Kidney (tissue), 14 donors: ENCODE results near the gene AMOT. TPM values are rescaled to one million over a fixed set of nuclear protein-coding genes. Genes with fewer than 3 reads are reported as not detected.

Experiments
- DNase-seq, 5 donors: peaks; one replicate each; pipeline ENCODE4 v3.0.0-alpha.2; 2013 to 2020
- FAIRE-seq: peaks from 2 replicates; lab custom pipeline; 2012; peaks lifted over from hg19 to GRCh38; lab: Jason Lieb, UNC
- H3K27ac ChIP-seq, 2 donors: one replicate each; pipeline ENCODE4 v1.7.0; 2013; ENCODE audit warnings: low read depth in 2 of 2, low read length in 2 of 2, inconsistent platforms in 1 of 2
- H3K27me3 ChIP-seq: one replicate; pipeline ENCODE4 v1.7.1; 2013; ENCODE audit warnings: low read length, inconsistent platforms; ENCODE audit not compliant: control insufficient read depth, insufficient read depth
- H3K36me3 ChIP-seq, 3 donors: one replicate each; pipeline versions ENCODE4 v1.7.0 to v1.7.1; 2013; ENCODE audit warnings: low read length in 3 of 3, control low read depth in 1 of 3, inconsistent platforms in 1 of 3; ENCODE audit not compliant: insufficient read depth in 3 of 3, control insufficient read depth in 2 of 3
- H3K4me1 ChIP-seq, 3 donors: one replicate each; pipeline versions ENCODE4 v1.7.0 to v1.7.1; 2013; ENCODE audit warnings: low read length in 3 of 3, inconsistent platforms in 1 of 3, low read depth in 1 of 3; ENCODE audit not compliant: control insufficient read depth in 2 of 3, insufficient read depth in 2 of 3
- H3K4me3 ChIP-seq, 3 donors: one replicate each; pipeline versions ENCODE4 v1.7.0 to v1.8.1; 2013; ENCODE audit warnings: low read length in 3 of 3, control low read depth in 1 of 3, inconsistent platforms in 1 of 3
- H3K9ac ChIP-seq, 3 donors: one replicate each; pipeline versions ENCODE4 v1.7.0 to v1.7.1; 2013; ENCODE audit warnings: low read length in 3 of 3, control low read depth in 1 of 3, inconsistent platforms in 1 of 3
- H3K9me3 ChIP-seq, 3 donors: one replicate each; pipeline versions ENCODE4 v1.7.0 to v1.7.1; 2013; ENCODE audit warnings: low read length in 3 of 3, control low read depth in 1 of 3, inconsistent platforms in 1 of 3; ENCODE audit not compliant: control insufficient read depth in 2 of 3, insufficient read depth in 1 of 3
- CTCF ChIP-seq: IDR thresholded peaks from 3 replicates; pipeline ENCODE4 v1.5.1; 2012; ENCODE audit warnings: mild to moderate bottlenecking, moderate library complexity, borderline replicate concordance; ENCODE audit not compliant: insufficient read depth; ENCODE audit errors: extremely low read depth
- intact Hi-C: fragments of 100-400 bp; cut with DNase I; formaldehyde crosslinking; loops from one replicate; pipeline ENCODE4 v1.11.1; 2022
- polyA plus RNA-seq: library from polyadenylated mRNA; stranded (reverse); fragments of 350-450 nt; fragmentation: Illumina TruSeq; extraction: RNeasy Lipid Tissue Mini Kit (QIAGEN cat#74804); gene quantifications from one replicate; pipeline ENCODE4 v1.2.3, GENCODE V29; 2014; ENCODE audit warnings: low read depth, low replicate concordance; ENCODE audit not compliant: insufficient read depth
- total RNA-seq: library from RNA; stranded (reverse); fragmentation: NEBNext Ultra II Directional; extraction: Animal tissue kit (Norgen Biotek cat#: 25700); gene quantifications from one replicate; pipeline ENCODE4 v1.2.1, GENCODE V29; 2021
- donor health status: control.
- donor health status: control.
- donor health status: control.
- donor health status: control.
- donor health status: control.
- donor health status: DM: yes; HTN: yes; CAD: no.
- donor health status: Normal renal cell carcinoma (clear cell type).

AMOT gene
- total and polyA plus RNA-seq, 2 donors from 2014 or later, result 5.5 to 35.1 TPM

- Histone ChIP-seq H3K9me3 (no peaks in the 10 kb centered on the region), H3K27ac (no peak overlapping the region), H3K4me1 (no peaks in the 10 kb centered on the region), H3K27me3 (peaks cover 9% of the 10 kb centered on the region), H3K36me3 (no peaks in the 10 kb centered on the region), H3K9ac (no peak overlapping the region), H3K4me3 (no peak overlapping the region)
- no peak for FAIRE-seq
- intact Hi-C loops, result no loop called here
- no peak for TF ChIP-seq CTCF
- DNase-seq, result no peak
Observed at GRCh38 chrX:112759512-112759911, 81.1 kb downstream of the AMOT start.

- intact Hi-C loops, result no loop called here
- FAIRE-seq, result no peak
Observed at GRCh38 chrX:112757946-112758345, 82.7 kb downstream of the AMOT start.

GRCh38 chrX:112753116-112753515 lies 87.5 kb downstream of the AMOT start:
- TF ChIP-seq CTCF, result no peak
- H3K4me3 ChIP-seq, result no peak overlapping the region
- DNase-seq, result no peak
- no peaks in the 10 kb centered on the region for H3K36me3 ChIP-seq
- H3K27me3 ChIP-seq, result peaks cover 6% of the 10 kb centered on the region
- H3K9ac ChIP-seq, result no peak overlapping the region
- no peak for FAIRE-seq
- no peaks in the 10 kb centered on the region for H3K9me3 ChIP-seq
- no peak overlapping the region for H3K27ac ChIP-seq
- intact Hi-C loops, result no loop called here
- H3K4me1 ChIP-seq, result no peaks in the 10 kb centered on the region

More at GRCh38 chrX:112757946-112758345, 82.7 kb downstream of the AMOT start:
- Histone ChIP-seq H3K4me1 (no peaks in the 10 kb centered on the region), H3K27ac (no peak overlapping the region), H3K9ac (no peak overlapping the region), H3K27me3 (peaks cover 9% of the 10 kb centered on the region), H3K36me3 (no peaks in the 10 kb centered on the region), H3K9me3 (no peaks in the 10 kb centered on the region), H3K4me3 (no peak overlapping the region)
- no peak for DNase-seq
- no peak for TF ChIP-seq CTCF

- no peak for FAIRE-seq
- H3K27me3 ChIP-seq, result peaks cover under 1% of the 10 kb centered on the region
- no peak for DNase-seq
Observed at GRCh38 chrX:112751076-112751475, 89.6 kb downstream of the AMOT start.

More at GRCh38 chrX:112751076-112751475, 89.6 kb downstream of the AMOT start:
- Histone ChIP-seq H3K4me3 (no peak overlapping the region), H3K4me1 (no peaks in the 10 kb centered on the region), H3K27ac (no peak overlapping the region), H3K9ac (no peak overlapping the region), H3K36me3 (no peaks in the 10 kb centered on the region), H3K9me3 (no peaks in the 10 kb centered on the region)
- intact Hi-C loops, result no loop called here
- no peak for TF ChIP-seq CTCF
